GM18909 (cell line): ENCODE measurements around the gene RPP25L.

ENCODE experiments used
- ATAC-seq: cut with Tn5 transposase; IDR thresholded peaks from one replicate; pipeline ENCODE4 v1.9.1; 2021; ENCODE audit warnings: mild to moderate bottlenecking; ENCODE audit not compliant: unreplicated experiment, poor library complexity

Gene RPP25L

DNA sequence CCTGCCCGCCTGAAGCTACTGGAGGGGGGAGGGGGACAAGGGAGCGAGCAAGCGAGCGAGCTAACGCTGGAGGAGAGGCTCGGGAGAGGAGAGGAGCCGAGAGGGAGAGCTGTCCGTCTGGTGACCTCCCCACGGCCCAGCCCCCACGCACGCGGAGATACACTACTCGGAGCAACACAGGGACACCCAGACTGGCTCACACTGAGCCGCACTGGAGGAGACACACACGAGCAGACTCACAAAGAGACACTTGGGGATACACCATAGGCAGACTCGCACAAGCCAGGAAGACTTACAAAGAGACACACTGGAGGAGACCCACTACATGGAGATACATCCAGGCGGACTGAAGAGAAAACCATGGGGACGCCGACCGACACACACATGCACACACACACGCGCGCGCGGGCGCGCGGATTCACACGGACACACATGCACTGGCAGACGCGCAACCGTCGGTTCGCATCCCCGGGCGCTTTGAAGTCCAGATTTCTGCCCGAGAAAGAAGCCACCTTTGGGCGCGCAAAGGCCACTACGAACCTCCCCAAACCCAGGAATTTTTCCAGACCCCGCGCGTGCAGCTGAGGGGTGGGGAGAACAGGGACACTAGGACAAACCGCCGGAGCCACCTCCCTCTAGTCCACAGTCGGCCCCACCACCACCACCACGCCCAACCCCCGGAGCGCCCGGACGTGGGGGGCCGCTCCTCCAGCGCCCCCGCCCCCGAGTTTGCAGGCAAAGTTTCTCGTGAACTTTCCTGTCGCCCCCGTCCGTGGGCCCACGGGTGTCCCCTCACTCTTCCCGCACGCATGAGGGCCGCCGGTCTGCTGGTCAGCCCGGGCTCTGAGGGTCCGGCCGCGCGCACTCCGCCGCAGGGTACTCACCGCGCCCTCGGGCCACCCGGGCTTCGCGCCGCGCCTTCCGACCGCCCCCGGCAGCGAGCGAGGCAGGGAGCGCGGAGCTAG is 22.9 kb downstream of the RPP25L start:
- no peak for ATAC-seq

DNA sequence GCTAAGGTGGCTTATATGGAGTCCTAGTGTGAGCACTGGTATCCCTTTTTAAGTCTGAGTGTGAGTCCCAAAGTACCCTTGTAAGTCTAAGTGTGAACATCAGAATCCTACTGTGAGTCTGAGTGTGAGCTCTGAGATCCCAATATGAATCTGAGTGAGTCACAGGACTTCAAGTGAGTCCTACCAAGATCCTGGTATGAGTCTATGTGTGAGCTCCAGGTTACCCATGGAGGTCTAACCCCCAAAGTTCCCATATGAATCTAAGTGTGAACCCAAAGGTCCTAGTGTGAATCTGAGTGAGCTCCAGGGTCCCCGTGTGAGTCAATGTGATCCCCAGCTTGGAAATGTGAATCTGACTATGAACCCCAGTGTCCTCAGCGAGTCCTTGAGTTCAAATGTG is 24.6 kb downstream of the RPP25L start:
- no peak for ATAC-seq

DNA sequence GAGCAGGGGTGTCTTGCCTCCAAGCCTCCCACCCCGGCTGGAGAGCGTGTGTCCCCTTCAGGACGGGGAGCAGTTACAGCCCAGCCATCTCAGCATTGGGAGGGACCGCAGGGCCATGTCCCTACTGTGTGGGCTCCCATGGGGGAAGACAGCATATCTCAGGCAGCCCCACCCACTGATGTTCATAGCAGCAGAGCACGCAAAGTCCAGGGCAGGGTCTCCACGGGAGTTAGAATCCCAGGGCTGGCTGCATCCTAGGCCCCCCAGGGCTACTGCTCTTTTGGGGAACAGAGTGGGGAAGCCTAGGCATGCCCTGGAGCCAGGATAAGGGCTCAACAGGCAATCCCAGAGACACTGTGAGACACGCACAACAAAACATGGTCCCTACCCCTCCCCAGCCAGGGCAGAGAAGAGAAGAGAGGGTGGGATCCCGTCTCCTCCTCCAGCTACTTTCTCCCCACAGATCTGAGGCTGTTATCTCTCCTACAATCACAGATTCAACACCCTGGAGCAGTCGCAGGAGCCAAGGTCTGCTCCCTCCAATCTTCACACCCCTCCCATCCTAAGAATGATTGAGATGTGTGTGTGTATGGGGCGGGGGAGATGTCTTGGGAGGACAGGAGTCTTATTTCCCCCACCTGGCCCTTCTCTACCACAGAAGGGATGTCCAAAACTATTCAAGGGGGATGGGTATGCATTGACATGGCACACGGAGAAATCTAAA is 25.8 kb downstream of the RPP25L start:
- no peak for ATAC-seq

DNA sequence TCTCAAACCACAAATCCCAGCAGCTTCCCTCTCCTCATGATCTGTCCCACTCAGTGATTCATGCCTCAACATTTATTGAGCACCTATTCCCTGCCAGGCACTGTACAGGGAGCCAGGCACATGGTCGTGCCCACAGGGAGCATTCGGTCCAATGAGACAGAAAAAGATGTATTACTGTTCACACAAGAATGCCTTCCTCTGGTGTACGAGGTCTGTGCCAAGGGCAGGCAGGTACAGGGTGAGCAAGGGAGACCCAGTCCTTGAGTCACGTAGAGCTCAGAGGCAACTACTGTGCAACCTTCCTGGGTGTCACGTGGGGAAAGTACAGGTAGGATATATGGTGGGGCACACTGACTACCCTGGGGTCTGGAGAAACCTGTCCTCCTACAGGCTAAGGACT is 26.9 kb downstream of the RPP25L start:
- no peak for ATAC-seq

DNA sequence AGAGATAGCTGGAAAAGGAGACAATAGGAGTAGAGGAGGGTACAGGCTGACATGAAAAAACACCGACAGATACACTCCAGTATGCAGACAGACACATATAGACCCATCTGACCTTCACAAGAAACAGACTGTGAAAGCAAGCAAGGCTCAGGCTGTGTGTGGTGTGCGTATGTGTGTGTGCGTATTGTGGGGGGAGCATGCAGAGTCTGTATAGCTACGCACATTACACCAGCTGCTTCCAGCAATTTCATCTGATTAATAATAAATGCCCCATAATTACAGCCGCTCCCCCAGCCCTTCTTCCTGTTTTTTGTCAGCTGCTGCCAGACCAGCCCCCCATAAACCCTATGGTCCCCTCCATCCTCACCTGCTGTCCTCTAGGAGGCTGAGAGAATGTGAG is 29.1 kb downstream of the RPP25L start:
- no peak for ATAC-seq

DNA sequence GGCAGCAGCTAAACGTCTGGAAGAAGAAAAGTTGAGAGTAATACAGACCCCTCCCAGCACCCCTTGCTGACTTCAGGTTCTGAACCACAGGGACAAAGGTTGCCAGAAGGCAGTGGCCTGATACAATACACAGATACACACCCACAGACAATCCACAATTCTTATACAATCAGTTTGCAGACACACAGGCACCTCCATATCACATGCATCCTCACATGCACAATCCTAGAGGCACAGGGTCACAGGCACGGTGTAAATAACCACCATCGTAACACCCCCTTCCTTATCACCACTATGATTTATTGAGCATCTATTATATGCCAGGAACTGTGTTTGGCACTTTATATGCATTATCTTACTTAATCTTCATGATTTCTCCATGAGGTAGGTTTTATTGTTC is 30.6 kb downstream of the RPP25L start:
- no peak for ATAC-seq

DNA sequence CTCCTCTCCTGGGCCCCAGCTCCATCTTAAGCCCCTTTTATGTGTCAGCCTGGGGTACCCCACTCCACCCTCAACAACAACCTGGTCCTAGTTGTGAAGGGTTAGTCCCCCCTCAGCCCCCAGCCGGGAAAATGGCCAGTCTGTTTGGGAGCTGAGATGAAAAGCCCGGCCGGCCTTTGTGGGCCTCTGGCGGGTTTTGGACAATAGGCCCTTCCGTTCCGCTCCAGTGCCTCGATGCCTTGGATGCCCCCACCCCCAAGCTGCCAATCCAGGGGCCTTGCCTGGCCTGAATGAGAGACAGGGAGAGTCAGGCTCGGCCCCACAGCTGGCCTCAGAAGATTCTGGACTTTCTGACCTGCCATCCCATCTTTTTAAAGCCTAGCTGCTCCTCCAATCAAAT is 31.5 kb downstream of the RPP25L start:
- no peak for ATAC-seq

DNA sequence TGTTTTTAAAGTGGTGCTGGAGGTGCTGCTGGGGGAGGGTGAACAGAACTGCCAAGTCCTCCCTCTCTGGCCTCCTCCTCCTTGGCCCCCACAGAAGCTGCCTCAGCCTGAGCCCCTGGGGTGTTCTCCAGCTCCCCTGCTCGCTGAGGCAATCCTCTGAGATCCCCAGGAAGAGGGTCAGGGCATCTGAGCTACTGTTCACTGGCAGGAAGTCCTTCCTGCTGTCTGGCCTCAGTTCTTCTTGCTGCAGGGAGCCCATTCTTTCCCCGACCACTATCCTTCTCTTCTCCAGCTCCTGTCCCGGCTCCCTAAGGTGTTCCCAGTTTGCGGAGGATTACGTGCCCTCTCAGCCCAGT is 32.1 kb downstream of the RPP25L start:
- no peak for ATAC-seq

DNA sequence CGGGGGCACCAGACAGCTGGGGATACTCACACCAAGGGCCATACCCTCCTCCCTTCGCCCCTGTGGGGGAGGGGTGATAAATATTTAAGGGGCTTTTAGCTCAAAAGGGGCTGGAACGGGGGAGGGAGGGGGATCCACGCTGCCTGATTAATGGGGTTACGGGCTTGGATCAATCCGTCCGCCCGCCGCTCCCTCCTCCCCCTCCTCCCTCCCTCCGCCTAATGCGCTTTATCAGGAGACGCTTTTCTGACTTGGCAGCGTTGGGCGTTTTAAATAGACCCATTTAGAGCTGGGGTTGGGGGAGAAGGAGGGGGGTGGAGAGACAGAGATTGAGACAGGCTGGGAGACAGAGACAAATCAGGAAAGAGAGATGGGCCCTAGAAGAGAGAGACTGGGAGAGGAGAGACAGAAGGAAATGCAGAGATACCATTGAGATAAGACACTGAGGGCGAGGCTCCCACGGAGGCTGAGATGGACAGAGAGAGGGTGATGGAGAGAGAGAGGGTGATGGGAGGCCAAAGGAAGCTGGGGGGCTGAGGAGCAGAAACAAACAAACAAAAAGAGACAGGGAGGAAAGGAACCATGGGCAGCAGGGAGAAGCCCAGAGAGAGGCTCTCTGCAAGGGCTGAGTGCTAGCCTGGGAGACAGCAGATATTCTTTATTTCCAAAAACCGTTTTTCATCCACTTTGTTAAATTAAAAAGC is 32.6 kb downstream of the RPP25L start:
- no peak for ATAC-seq

DNA sequence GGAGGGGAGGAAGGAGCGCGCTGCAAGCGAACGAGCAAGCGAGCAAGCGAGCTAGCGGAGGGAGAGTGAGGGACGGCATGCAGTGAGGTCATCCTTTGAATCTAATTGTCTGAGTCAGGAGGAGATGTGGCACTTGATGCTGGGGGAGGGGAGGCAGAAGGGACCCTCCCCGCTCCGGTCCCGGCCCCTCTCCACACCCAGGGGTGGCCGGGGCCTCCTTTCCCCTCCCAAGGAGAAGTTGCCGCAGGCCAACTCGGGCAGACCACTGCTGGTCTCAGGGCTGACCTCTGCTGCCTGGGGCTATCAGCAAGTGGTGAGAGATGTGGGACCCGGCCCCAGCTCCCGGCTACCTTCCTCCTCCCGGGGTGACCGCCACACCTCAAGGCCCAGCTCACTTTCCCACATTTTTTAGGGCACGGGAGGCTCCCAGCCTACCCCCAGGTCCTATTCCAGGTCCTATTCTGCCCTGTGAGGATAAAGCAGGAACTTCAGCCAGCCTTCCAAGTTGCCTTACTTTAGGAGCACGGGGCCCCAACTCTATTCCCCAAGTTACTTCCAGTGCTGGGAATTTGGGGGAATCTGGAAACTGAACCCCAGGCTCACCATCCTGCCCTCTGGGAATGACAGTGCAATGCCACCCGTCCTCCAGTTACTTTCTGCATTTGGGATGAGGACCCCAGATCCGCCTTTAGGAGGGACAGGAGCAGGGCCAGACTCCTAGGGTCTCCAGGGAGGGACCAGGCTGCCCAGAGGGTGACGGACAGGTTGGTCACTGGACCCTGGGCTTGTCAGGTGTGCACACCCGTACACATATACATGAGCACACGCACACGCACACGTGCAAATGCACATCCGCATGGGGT is 33.4 kb downstream of the RPP25L start:
- ATAC-seq = no peak

DNA sequence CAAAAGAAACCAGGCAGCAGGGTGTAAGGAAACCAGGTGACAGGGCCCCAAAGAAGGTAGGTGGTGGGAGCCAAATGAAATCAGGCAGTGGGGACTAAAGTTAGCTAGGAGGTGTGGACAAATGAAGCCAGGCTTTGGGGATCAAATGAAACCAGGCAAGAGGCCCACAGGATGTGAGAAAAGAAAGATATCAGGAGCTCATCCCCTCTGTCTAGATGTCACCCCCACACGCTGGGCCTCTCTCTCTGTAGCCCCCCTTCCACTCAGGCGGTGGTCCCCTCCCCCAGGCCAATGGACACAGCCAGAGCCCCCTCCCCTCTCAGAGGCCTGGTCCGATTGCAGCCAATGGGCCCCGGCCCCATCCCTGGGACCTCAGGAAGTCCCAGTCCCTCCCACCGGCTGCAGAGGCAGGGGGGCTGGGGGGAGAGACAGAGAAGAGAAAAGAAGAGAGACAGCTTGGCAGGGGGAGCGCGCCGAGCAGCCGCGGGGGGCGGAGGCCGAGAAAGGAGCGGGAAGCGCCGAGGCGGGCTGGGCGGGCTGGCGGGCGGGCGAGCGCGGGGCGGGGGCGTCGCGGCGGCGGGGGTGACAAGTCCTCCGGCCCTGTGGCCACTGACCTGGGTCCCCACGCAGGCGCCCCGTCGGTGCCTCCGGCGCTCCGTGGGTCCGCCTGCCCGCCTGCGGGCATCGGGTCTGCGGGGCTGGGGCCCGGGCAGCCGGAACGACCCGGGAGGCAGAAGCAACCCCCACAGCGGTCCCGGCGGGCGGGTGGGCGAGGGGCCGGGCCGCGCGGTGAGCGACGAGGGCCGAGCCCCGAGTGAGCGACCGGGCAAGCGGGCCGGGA is 34.3 kb downstream of the RPP25L start:
- ATAC-seq = no peak

DNA sequence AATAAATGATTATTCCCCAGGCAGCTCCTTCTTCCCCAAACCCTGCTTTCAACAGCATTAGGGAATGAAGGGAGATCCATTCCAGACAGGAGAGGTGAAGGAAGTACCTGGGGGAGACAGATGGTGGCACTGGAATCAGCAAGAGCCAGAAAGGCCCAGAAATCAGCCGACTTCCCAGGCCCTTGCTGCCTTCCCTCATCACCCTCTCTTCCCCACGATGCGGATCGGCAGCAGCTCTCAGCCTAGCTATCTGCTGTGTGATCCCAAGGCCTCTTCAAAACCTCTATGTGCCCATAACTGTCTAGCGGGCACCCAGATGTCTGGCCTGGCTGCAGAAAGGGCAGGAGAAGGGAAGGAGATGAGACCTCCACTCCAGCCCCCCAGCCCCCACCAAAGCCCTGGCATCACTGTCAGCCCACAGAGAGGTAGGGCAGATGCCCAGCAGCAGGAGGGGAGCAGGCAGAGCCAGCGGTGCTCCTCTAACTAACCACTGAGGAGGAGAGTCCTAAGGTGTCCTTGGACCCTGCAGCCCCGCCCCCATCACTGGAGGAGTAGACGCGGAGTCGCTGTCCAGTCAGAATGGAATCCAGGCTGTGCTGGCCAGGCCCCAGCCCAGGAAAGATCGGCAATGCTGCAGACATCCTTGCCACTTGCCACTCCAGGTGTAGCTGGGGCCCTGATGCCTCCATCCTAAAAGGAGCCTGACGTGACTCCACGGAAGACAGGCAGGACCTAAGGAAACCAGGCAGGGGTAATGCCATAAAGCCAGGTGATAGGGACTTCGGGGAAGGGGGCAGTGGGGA is 35.1 kb downstream of the RPP25L start:
- ATAC-seq = no peak

DNA sequence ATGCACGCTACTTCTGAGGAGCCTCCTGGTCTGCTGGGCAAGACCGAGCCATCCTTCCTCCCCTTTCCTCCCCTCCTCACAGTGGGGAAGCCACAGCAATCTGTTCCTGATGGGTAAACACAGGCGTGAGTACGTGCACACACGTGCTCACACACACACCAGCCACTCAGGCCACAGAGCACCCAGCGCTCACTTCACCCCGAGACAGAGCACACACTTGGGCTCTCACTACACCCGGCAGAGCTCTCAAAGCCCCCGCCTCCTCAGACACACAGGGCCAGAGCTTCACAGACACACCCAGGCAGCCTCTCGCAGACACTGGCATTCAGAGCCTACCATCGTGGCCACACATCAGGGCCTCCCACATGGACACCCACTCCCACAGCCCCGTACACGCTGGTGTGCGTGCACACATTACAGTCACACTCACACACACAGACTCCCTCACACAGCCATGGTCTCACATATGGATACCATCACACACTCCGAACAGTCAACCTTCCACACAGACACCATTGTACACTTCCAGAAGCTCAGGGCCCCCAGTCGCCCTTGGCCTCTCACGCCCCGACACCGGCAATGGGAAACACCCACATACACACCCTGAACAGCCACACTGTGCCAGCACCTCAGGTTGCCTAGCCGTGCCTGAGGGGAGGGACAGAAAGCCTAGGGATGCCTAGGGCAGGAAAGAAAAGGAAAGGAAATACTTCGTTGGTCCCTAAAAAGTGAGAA is 35.9 kb downstream of the RPP25L start:
- ATAC-seq = no peak

DNA sequence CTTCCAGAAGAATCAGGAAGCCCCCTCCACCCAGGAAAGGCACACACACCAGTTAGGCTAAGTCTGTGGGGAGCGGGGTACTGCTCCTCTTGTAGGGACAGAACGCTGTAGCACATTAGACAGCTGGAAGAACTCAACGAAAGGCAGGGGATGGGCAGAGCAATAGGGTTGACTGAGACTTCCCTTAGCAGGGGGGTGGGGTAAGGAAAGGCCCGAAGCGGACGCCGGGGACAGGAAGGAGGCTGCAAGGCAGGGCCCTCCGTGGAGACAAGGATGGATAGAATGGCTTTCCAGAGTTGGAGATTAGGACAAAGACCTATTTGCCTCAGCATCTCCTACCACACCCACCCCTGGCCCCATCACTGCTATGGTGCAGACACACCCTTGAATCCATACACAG is 36.7 kb downstream of the RPP25L start:
- ATAC-seq = no peak

DNA sequence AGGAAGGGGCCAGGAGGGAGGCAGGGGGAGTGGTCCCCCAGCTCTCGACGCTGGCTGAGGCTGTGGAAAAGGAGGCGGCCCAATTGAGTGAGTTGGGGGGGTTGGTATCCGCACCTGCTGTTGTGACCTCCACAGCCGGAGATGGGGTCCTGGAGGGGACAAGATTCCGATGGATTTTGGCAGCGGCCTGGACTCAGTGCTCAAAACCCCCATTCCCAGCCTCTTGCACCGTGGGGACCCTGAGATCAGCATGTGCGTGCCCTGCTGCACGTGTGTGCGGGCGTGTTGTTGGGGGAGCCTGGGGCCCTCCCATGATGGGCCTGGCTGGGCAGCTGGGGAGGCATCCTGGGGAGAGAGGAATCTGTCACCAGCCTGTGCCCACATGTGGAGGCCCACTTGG is 37.3 kb downstream of the RPP25L start:
- ATAC-seq = no peak

DNA sequence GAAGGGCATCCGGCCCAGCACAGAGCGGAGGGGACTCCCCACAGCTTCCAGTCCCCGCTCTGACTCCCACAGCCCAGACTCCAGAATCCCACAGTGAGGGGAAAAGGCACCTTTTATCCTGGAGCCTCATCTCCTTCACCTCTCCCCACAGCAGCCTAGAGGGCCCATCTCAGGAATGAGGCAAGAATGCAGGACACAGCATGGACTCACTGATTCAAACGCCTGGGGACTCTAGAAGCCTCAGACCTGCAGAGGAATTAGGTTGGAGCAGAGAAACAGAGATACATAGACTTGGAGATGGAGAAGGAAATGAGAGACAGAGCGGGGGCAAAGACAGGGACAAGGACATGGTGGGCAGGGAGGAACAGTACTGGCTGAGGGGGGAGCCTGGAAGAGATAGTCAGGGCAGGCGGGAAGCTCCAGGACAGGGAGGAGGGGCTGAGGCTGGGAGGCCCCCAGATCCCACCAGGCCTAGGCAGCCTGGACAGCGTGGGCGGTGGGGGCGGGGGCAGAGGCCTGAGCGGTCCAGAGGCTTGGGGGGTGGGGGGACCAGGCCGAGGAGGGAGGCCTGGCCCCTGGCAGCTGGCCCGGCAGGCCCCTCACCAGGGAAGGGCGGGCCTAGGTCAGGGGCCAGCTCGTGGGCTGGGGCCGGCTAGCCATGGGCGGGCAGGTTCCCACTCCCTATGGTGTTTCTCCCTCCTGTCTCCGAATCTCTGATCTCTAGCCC is 38.1 kb downstream of the RPP25L start:
- no peak for ATAC-seq

DNA sequence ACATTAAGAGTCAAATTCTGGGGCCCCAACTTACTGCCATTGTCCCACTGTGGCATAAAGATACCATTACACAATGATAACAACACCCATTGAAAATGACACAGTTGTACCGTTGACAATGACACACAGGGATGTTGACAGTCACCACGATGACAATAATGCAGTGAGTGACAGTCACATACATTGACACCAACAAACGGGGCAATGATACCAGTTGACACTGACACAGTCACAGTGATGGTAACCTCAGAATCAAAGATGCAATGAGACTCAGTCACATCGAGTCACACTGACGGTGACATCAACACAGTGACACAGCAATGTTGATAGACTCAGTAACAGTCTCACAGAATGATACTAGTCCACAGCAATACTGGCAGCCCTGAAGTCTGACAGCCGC is 39.3 kb downstream of the RPP25L start:
- ATAC-seq = no peak
